Neural cell (in vitro differentiated cells): Measurements from ENCODE around the gene FOXS1. TPM values are rescaled to one million over a fixed set of nuclear protein-coding genes. Genes with fewer than 3 reads are reported as not detected.

Source experiments
- H2AFZ ChIP-seq: fragments of 200-600, 300-800 bp; sonication (generic), shearing (Covaris generic); 2 replicates; pipeline ENCODE4 v1.6.0; 2014; ENCODE audit warnings: low read depth, mild to moderate bottlenecking, antibody characterized with exemption, low read length, moderate library complexity
- H3F3A ChIP-seq: fragments of 200-600 bp; shearing (Covaris generic); 2 replicates; pipeline ENCODE4 v1.6.1; 2016; ENCODE audit warnings: mild to moderate bottlenecking, moderate library complexity, mixed read lengths, antibody characterized with exemption, low read length; ENCODE audit not compliant: insufficient read depth, poor library complexity, severe bottlenecking
- H3K27ac ChIP-seq: fragments of 200-600, 300-800 bp; sonication (generic), shearing (Covaris generic); 2 replicates; pipeline ENCODE4 v1.5.1; 2014; ENCODE audit warnings: mild to moderate bottlenecking, low read length, moderate library complexity
- H3K27me3 ChIP-seq: fragments of 300-800, 200-600 bp; sonication (generic), shearing (Covaris generic); 2 replicates; pipeline ENCODE4 v1.6.0; 2014; ENCODE audit warnings: mild to moderate bottlenecking, low read depth, low read length, moderate library complexity; ENCODE audit not compliant: insufficient read depth
- H3K36me3 ChIP-seq: fragments of 300-800, 200-600 bp; sonication (generic), shearing (Covaris generic); 2 replicates; pipeline ENCODE4 v1.5.1; 2014; ENCODE audit warnings: mild to moderate bottlenecking, antibody characterized with exemption, low read length, moderate library complexity; ENCODE audit not compliant: insufficient read depth
- H3K4me2 ChIP-seq: fragments of 300-800, 200-600 bp; sonication (generic), shearing (Covaris generic); 2 replicates; pipeline ENCODE4 v1.6.0; 2014; ENCODE audit warnings: mild to moderate bottlenecking, low read length
- H3K4me3 ChIP-seq: fragments of 300-800, 200-600 bp; sonication (generic), shearing (Covaris generic); 2 replicates; pipeline ENCODE4 v1.5.1; 2014; ENCODE audit warnings: mild to moderate bottlenecking, low read length, moderate library complexity
- H3K79me2 ChIP-seq: fragments of 200-600 bp; shearing (Covaris generic); replicated peaks from 2 replicates; pipeline ENCODE4 v1.6.0; 2014; ENCODE audit warnings: mild to moderate bottlenecking, low read length, moderate library complexity; ENCODE audit not compliant: insufficient read depth
- H3K9ac ChIP-seq: fragments of 300-800, 200-600 bp; sonication (generic), shearing (Covaris generic); 2 replicates; pipeline ENCODE4 v1.6.1; 2016; ENCODE audit warnings: mild to moderate bottlenecking, low read length, mixed read lengths
- H3K9me2 ChIP-seq: fragments of 200-600 bp; shearing (Covaris generic); 2 replicates; pipeline ENCODE4 v1.6.1; 2016; ENCODE audit warnings: mild to moderate bottlenecking, low read length, mixed read lengths; ENCODE audit not compliant: insufficient read depth
- H3K9me3 ChIP-seq: fragments of 200-600, 300-800 bp; sonication (generic), shearing (Covaris generic); 2 replicates; pipeline ENCODE4 v1.6.1; 2016; ENCODE audit warnings: mild to moderate bottlenecking, mixed run types, low read length, moderate library complexity, mixed read lengths
- H4K20me1 ChIP-seq: fragments of 200-600 bp; shearing (Covaris generic); 2 replicates; pipeline ENCODE4 v1.6.1; 2016; ENCODE audit warnings: mild to moderate bottlenecking, mixed run types; ENCODE audit not compliant: insufficient read depth
- CTCF ChIP-seq: fragments of 450-650 bp; IDR thresholded peaks from 2 replicates; pipeline ENCODE4 v1.5.1; 2014; ENCODE audit warnings: antibody characterized with exemption, mild to moderate bottlenecking, moderate library complexity; ENCODE audit not compliant: poor library complexity, severe bottlenecking
- EP300 ChIP-seq: fragments of 450-650 bp; conservative IDR thresholded peaks from 2 replicates; pipeline ENCODE4 v1.6.1; 2014; ENCODE audit warnings: antibody characterized with exemption, mild to moderate bottlenecking, moderate library complexity; ENCODE audit not compliant: poor library complexity, severe bottlenecking
- EZH2 ChIP-seq: fragments of 200-600, 300-800 bp; shearing (Covaris generic), sonication (generic); IDR thresholded peaks from 2 replicates; pipeline ENCODE4 v1.6.1; 2014; ENCODE audit warnings: antibody characterized with exemption, low read length, borderline replicate concordance, mild to moderate bottlenecking; ENCODE audit not compliant: insufficient read depth, poor library complexity, severe bottlenecking
- MXI1 ChIP-seq: fragments of 450-650 bp; conservative IDR thresholded peaks from 2 replicates; pipeline ENCODE4 v1.6.1; 2014; ENCODE audit warnings: antibody characterized with exemption, mild to moderate bottlenecking; ENCODE audit not compliant: poor library complexity, severe bottlenecking
- POLR2AphosphoS5 ChIP-seq: IDR thresholded peaks from 2 replicates; pipeline ENCODE4 v1.6.1; 2012
- RAD21 ChIP-seq: fragments of 450-650 bp; conservative IDR thresholded peaks from 2 replicates; pipeline ENCODE4 v1.6.1; 2014; ENCODE audit warnings: antibody characterized with exemption, mild to moderate bottlenecking, moderate library complexity
- REST ChIP-seq: IDR thresholded peaks from 2 replicates; pipeline ENCODE4 v1.6.1; 2012; ENCODE audit warnings: borderline replicate concordance
- SMC3 ChIP-seq: fragments of 450-650 bp; conservative IDR thresholded peaks from 2 replicates; pipeline ENCODE4 v1.6.1; 2014; ENCODE audit warnings: antibody characterized with exemption, mild to moderate bottlenecking, moderate library complexity; ENCODE audit not compliant: poor library complexity
- TAF1 ChIP-seq: IDR thresholded peaks from 2 replicates; pipeline ENCODE4 v1.6.1; 2012; ENCODE audit warnings: low read depth
- polyA plus RNA-seq: library from polyadenylated mRNA; depleted of rRNA; stranded (reverse); fragments of >200 nt; gene quantifications from 2 replicates; pipeline ENCODE4 v1.2.3, GENCODE V29; 2014

FOXS1 gene
- polyA plus RNA-seq, 1 donor from 2014 or later = not detected

GRCh38 chr20:31842471-31843157 lies 2.8 kb downstream of the FOXS1 start:
- H3K27me3 ChIP-seq = no peaks in the 10 kb centered on the region
- no peaks in the 10 kb centered on the region for H3K79me2 ChIP-seq
- H3K9me3 ChIP-seq = no peaks in the 10 kb centered on the region
- H3K4me3 ChIP-seq = no peak overlapping the region
- no peak overlapping the region for H2AFZ ChIP-seq
- no peak overlapping the region for H3K9ac ChIP-seq
- H4K20me1 ChIP-seq = no peaks in the 10 kb centered on the region
- no peak overlapping the region for H3K27ac ChIP-seq
- H3K36me3 ChIP-seq = no peaks in the 10 kb centered on the region
- H3K9me2 ChIP-seq = no peaks in the 10 kb centered on the region
- TF ChIP-seq TAF1 = no peak
- TF ChIP-seq MXI1 = no peak
- no peak for TF ChIP-seq EP300
- no peak for TF ChIP-seq EZH2
- TF ChIP-seq CTCF = no peak
- no peak for TF ChIP-seq RAD21
- TF ChIP-seq POLR2AphosphoS5 = no peak
- TF ChIP-seq REST = no peak
- TF ChIP-seq SMC3 = no peak
- no peaks in the 10 kb centered on the region for H3F3A ChIP-seq
- H3K4me2 ChIP-seq = no peak overlapping the region

GRCh38 chr20:31841928-31842327 lies 3.5 kb downstream of the FOXS1 start:
- Histone ChIP-seq H3K9me3 (no peaks in the 10 kb centered on the region), H3K27ac (no peak overlapping the region), H2AFZ (no peak overlapping the region), H3F3A (no peaks in the 10 kb centered on the region), H3K4me3 (no peak overlapping the region), H3K79me2 (no peaks in the 10 kb centered on the region), H3K4me2 (no peak overlapping the region), H4K20me1 (no peaks in the 10 kb centered on the region), H3K9me2 (no peaks in the 10 kb centered on the region), H3K36me3 (no peaks in the 10 kb centered on the region), H3K9ac (no peak overlapping the region), H3K27me3 (no peaks in the 10 kb centered on the region)
- TF ChIP-seq MXI1 = no peak
- no peak for TF ChIP-seq RAD21
- no peak for TF ChIP-seq EP300
- TF ChIP-seq SMC3 = no peak
- no peak for TF ChIP-seq TAF1
- TF ChIP-seq POLR2AphosphoS5 = no peak
- no peak for TF ChIP-seq CTCF
- no peak for TF ChIP-seq EZH2
- no peak for TF ChIP-seq REST
